Body of pancreas (tissue), 4 donors: ENCODE measurements around the gene TAC4.

ENCODE experiments used
- POLR2A ChIP-seq, 3 donors: fragments of 450-650 bp; IDR thresholded peaks; one replicate each; pipeline ENCODE4 v1.6.1; 2016; ENCODE audit warnings: antibody characterized with exemption in 3 of 3, mild to moderate bottlenecking in 2 of 3
- TF ChIP-seq, protein P1 (sequence below), 7 experiments: fragments of 450-650 bp in 4 of 7; fragments of 200-600 bp in 3 of 7; sonication (generic) in 3 of 7; IDR thresholded peaks; one replicate each; pipeline ENCODE4 v1.5.1; 2016 to 2019; ENCODE audit warnings: antibody characterized with exemption in 7 of 7

DNA sequence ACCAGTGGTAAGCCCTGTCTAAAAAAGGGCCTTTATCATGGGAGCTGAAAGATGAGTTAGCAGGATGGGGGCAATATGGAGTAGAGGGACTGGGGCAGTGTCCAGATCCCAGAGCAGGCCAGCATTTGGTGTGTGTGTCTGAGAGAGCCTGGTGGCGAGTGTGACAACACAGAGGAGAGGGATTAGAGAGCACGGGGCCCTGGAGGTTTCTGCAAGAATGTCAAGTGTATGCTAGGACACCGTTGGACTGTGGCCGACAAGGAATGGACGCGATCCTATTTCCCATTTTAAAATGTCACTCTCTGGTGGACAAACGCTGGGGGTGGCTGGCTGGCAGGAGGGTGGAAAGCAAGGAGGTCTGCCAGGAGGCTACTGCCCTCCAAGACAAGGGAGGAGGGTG is 12.4 kb downstream of the TAC4 start:
- TF ChIP-seq POLR2A (IDR thresholded peaks at IDR 0.05): no peak
- TF ChIP-seq, protein P1, sequence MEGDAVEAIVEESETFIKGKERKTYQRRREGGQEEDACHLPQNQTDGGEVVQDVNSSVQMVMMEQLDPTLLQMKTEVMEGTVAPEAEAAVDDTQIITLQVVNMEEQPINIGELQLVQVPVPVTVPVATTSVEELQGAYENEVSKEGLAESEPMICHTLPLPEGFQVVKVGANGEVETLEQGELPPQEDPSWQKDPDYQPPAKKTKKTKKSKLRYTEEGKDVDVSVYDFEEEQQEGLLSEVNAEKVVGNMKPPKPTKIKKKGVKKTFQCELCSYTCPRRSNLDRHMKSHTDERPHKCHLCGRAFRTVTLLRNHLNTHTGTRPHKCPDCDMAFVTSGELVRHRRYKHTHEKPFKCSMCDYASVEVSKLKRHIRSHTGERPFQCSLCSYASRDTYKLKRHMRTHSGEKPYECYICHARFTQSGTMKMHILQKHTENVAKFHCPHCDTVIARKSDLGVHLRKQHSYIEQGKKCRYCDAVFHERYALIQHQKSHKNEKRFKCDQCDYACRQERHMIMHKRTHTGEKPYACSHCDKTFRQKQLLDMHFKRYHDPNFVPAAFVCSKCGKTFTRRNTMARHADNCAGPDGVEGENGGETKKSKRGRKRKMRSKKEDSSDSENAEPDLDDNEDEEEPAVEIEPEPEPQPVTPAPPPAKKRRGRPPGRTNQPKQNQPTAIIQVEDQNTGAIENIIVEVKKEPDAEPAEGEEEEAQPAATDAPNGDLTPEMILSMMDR (IDR thresholded peaks at IDR 0.05): no peak
